Vagina (tissue), 2 donors: ENCODE data around the gene DNAAF8.

ENCODE experiments used
- CTCF ChIP-seq, 3 experiments: fragments of 450-650 bp in 2 of 3; fragments of 200-600 bp in 1 of 3; sonication (generic) in 1 of 3; IDR thresholded peaks; one replicate each; pipeline ENCODE4 v1.5.1; 2017 to 2019; ENCODE audit warnings: antibody characterized with exemption in 3 of 3, mild to moderate bottlenecking in 2 of 3, moderate library complexity in 2 of 3
- POLR2A ChIP-seq, 2 donors: fragments of 450-650 bp; IDR thresholded peaks; one replicate each; pipeline ENCODE4 v1.6.1; 2017; ENCODE audit warnings: antibody characterized with exemption in 2 of 2, mild to moderate bottlenecking in 2 of 2, moderate library complexity in 2 of 2
- POLR2AphosphoS5 ChIP-seq, 2 donors: sonication (generic); formaldehyde crosslinking; IDR thresholded peaks; one replicate each; pipeline ENCODE4 v1.9.0; 2017; ENCODE audit warnings: antibody characterized with exemption in 2 of 2, mild to moderate bottlenecking in 2 of 2, low read depth in 1 of 2; ENCODE audit not compliant: insufficient read depth in 1 of 2

- TF ChIP-seq POLR2AphosphoS5 (IDR thresholded peaks at IDR 0.05; ENCODE audit: insufficient read depth in 1 of 2, low read depth in 1 of 2) = no peak
- no peak for TF ChIP-seq CTCF (IDR thresholded peaks at IDR 0.05)
- no peak for TF ChIP-seq POLR2A (IDR thresholded peaks at IDR 0.05)
Measured at GRCh38 chr16:4703906-4704305, 30.4 kb upstream of the DNAAF8 start.
